ENCODE data around the gene MYO1H.
"Not testable (repeated sequence)": the region's sequence is repeated elsewhere in the genome, so short reads cannot be mapped to it uniquely, and the experiment has no call there.

Gene MYO1H

DNA sequence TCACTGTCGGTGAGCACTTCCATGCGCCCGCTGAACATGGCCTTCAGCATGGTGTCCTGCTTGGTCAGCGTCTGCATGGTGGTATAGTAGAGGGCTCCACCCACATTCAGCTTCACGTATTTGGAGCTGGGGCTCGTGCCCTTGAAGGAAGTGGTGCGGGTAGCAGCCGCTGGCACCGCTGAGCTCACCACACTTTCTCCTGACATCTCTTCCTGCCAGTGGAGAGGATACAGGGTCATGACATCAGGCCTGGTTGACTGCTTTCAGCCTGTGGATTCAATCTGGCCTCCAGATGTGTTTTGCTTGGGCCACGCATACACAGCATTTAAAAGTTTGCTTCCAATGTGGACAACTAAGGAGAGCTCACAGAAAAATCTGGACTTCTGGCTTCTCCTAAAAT, 121.8 kb downstream of the MYO1H start:
- DNase-seq (ENCODE audit: low read depth, low spot score), result no peak
- no peaks in the 10 kb centered on the region for H3K9me3 ChIP-seq (ENCODE audit: low read depth, low read length)
- peaks cover 20% of the 10 kb centered on the region; the same call in 1 of the 2 replicates for H3K36me3 ChIP-seq (ENCODE audit: insufficient read depth, low read length)
- H3K4me3 ChIP-seq, result no peak overlapping the region
- no peak overlapping the region for H3K9ac ChIP-seq (ENCODE audit: insufficient read length)
- no peak overlapping the region for H3K27ac ChIP-seq
- TF ChIP-seq POLR2AphosphoS5 (IDR thresholded peaks at IDR 0.05; ENCODE audit: borderline replicate concordance, low read depth, low read length) (no peak), EZH2 (IDR thresholded peaks at IDR 0.05) (no peak)

DNA sequence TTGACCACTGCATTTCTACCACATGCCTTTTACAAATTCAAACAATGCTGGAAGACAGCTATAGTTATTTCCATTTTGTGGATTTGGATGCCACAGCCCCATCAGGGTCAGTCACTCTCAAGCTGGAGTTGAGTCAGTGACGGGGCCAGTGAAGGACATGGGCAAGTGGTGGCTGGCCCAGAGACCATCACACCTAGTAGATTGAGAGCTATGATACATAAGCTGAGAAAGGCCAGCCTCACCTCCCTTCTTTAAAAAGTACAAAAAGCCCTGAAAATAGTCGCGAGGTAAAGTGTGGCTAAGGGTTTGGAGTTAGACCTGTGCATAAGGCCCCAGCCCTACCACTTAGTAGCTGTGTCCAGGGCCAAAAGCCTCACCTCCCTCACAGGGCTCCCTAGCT, 125.3 kb downstream of the MYO1H start:
- TF ChIP-seq EZH2 (IDR thresholded peaks at IDR 0.05) (no peak), POLR2AphosphoS5 (IDR thresholded peaks at IDR 0.05; ENCODE audit: borderline replicate concordance, low read depth, low read length) (no peak), FOXP2 (optimal IDR thresholded peaks at IDR 0.05; ENCODE audit: control extremely low read depth, extremely low read length, insufficient read depth) (no peak)
- Histone ChIP-seq H3K9ac (ENCODE audit: insufficient read length) (no peak overlapping the region), H3K9me3 (ENCODE audit: low read depth, low read length) (no peaks in the 10 kb centered on the region), H3K36me3 (ENCODE audit: insufficient read depth, low read length) (peaks cover 14% of the 10 kb centered on the region; the same call in 1 of the 2 replicates), H3K27ac (no peak overlapping the region), H3K4me3 (no peak overlapping the region)
- no peak for DNase-seq (ENCODE audit: low read depth, low spot score)

DNA sequence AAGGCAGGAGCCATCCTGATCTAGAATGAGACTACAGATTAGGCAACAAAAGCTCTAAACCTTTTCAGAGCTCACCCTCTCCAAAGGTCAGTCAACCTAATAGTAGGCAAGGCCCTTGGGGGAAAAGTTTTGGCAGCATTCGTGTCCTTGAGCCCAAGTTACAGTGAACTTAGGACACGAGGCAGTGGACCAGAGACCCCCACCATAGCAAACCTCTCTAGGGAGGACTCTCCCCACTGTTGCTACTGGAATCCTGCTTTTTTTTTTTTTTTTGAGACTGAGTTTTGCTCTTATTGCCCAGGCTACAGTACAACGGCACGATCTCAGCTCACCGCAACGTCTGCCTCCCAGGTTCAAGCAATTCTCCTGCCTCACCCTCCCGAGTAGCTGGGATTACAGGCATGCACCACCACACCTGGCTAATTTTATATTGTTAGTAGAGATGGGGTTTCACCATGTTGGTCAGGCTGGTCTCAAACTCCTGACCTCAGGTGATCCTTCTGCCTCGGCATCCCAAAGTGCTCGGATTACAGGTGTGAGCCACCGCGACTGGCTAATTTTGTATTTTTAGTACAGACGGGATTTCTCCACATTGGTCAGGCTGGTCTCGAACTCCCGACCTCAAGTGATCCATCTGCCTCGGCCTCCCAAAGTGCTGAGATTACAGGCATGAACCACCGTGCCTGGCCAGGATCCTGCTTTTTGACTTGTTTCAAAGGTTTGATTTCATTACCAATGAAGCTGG, 126.0 kb downstream of the MYO1H start:
- not testable (repeated sequence) for H3K4me3 ChIP-seq, H3K27ac ChIP-seq

DNA sequence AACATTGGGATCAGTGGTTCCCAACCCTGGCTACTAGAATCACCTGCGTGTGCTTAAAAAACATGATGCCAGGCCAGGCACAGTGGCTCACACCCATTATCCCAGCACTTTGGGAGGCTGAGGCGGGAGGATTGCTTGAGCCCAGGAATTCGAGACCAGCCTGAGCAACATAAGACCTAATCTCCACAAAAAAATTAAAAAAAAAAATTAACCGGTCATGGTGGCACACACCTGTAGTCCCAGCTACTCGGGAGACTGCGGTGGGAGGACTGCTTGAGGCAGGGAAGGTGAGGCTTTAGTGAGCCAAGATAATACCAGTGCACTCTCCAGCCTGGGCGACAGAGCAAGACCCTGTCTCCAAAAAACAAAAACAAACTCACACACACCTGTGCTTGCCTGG, 127.4 kb downstream of the MYO1H start:
- H3K9ac ChIP-seq (ENCODE audit: insufficient read length), result no peak overlapping the region
- no peak for DNase-seq (ENCODE audit: low read depth, low spot score)
- H3K9me3 ChIP-seq (ENCODE audit: low read depth, low read length), result no peaks in the 10 kb centered on the region
- no peak overlapping the region for H3K27ac ChIP-seq
- TF ChIP-seq POLR2AphosphoS5 (IDR thresholded peaks at IDR 0.05; ENCODE audit: borderline replicate concordance, low read depth, low read length), result no peak
- no peak for TF ChIP-seq FOXP2 (optimal IDR thresholded peaks at IDR 0.05; ENCODE audit: control extremely low read depth, extremely low read length, insufficient read depth)
- no peak for TF ChIP-seq EZH2 (IDR thresholded peaks at IDR 0.05)
- H3K4me3 ChIP-seq, result no peak overlapping the region
- H3K36me3 ChIP-seq (ENCODE audit: insufficient read depth, low read length), result no peaks in the 10 kb centered on the region

More for the DNA sequence above, 126.0 kb downstream of the MYO1H start:
- H3K9me3 ChIP-seq (ENCODE audit: low read depth, low read length); H3K9ac ChIP-seq (ENCODE audit: insufficient read length); DNase-seq (ENCODE audit: low read depth, low spot score); H3K36me3 ChIP-seq (ENCODE audit: insufficient read depth, low read length): not testable (repeated sequence)

DNA sequence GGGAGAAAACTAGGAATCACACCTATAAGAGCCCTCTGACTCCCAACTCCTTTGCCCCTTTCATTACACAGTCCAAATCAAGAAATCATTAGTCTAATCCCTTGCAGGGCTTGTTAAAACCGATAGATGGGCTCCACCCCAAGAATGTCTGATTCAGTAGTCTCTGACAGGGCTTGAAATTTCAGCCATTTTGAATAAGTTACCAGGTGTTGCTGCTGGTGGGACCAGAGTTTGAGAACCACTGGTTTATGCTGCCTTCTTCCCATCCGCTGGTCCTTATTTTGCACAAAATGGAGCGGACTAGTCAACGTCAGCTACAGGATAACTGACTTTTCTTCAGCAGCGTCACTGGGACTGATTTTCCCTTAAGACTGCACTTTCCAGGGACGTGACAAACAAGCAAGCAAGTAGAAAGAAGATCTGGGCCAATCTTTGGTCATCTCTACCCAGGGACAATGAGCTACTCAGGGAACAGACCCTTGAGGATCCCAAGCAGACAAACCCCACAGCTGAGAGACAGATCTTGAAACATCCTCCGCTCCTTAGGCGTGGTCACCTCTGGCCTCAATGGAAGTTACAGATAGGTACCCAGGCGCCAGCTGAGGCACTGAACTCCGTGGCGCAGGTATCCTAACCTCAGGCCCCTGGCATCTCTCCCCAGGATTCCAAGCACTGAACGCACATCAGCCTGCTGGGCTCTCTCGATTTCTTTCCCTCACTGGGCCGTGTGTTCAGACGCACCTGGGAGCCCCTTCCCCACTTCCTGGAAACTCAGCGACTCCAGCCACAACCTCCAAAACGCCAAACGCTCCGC, 128.5 kb downstream of the MYO1H start:
- Histone ChIP-seq H3K27ac (no peak overlapping the region), H3K9ac (ENCODE audit: insufficient read length) (peak overlapping the region; percentile 94), H3K36me3 (ENCODE audit: insufficient read depth, low read length) (no peaks in the 10 kb centered on the region), H3K9me3 (ENCODE audit: low read depth, low read length) (no peaks in the 10 kb centered on the region), H3K4me3 (peak overlapping the region; percentile 91)
- TF ChIP-seq POLR2AphosphoS5 (IDR thresholded peaks at IDR 0.05; ENCODE audit: borderline replicate concordance, low read depth, low read length), result no peak
- TF ChIP-seq FOXP2 (optimal IDR thresholded peaks at IDR 0.05; ENCODE audit: control extremely low read depth, extremely low read length, insufficient read depth), result no peak
- no peak for TF ChIP-seq EZH2 (IDR thresholded peaks at IDR 0.05)
- DNase-seq (ENCODE audit: low read depth, low spot score), result no peak

DNA sequence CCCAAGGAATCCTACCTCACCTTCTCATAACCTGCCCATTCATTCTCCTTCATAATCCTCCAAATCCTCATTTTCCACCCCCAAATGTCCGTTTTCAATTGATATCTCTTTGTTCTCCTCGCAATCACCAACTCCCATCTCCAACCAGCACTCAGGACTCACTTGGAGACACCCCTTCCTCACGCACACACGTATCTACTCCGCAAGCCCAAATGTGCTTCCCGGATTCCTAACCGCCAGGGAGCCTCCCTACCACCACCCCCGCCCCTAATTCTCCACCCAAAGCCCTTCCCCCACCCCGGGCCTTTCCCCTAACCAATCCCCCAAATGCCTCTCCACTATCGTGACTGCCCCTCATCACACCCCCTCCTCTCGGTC, 129.1 kb downstream of the MYO1H start:
- Histone ChIP-seq H3K4me3 (peak overlapping the region; percentile 91), H3K27ac (no peak overlapping the region), H3K9me3 (ENCODE audit: low read depth, low read length) (no peaks in the 10 kb centered on the region), H3K9ac (ENCODE audit: insufficient read length) (peak overlapping the region; percentile 94), H3K36me3 (ENCODE audit: insufficient read depth, low read length) (no peaks in the 10 kb centered on the region)
- TF ChIP-seq EZH2 (IDR thresholded peaks at IDR 0.05) (no peak), FOXP2 (optimal IDR thresholded peaks at IDR 0.05; ENCODE audit: control extremely low read depth, extremely low read length, insufficient read depth) (no peak), POLR2AphosphoS5 (IDR thresholded peaks at IDR 0.05; ENCODE audit: borderline replicate concordance, low read depth, low read length) (no peak)
- DNase-seq (ENCODE audit: low read depth, low spot score), result no peak

DNA sequence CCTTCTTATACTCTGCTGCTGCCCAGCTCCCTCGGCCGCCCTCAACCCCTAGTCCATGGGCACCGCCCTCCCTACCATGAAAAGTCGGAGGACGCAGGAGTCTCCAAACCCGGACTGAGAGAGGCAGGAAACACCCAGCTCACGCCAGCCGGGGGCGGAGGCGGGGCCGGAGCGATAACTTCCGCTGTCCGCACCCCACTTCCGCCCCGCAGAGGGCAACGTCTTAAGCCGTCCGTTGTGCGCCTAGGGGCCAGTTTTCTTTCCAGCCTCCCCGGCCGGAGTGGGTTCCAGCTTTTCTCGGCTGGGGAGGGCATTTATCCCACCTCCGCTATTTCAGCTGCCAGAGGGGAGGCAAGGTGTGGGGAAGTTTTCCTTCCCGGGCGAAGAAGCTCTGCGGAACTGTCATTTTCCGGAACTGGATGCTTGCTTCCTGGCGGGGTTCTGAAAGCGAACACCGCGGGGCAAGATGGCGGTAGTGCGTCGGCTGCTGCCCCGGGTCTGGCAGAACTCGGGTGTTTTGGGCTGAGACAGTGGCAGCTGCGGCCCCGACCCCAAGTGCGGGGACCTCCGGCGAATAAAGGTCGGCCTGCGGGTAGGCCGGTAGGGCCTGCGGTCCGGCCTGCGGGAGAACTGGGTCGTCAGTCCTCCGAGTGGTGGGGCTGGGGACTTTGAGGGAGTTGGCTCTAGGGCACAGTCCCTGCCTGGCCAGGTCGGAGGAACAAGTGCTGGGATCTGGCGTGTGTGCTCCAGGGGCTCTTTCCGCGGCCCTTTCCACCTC, 129.7 kb downstream of the MYO1H start, which contains the start of the genes KCTD10 and UBE3B:
Gene KCTD10 (minus strand): TSS at position 116 of the 778 bp plus-strand sequence. CDS start 38 bp downstream, at position 78.
Gene UBE3B (plus strand): TSS at position 450 of the 778 bp plus-strand sequence. CDS start 5,918 bp downstream, outside the sequence.
- H3K27ac ChIP-seq, result peak within 1 kb of the TSS; percentile 94
- no peaks in the 10 kb centered on the region for H3K36me3 ChIP-seq (ENCODE audit: insufficient read depth, low read length)
- TF ChIP-seq POLR2AphosphoS5 (IDR thresholded peaks at IDR 0.05; ENCODE audit: borderline replicate concordance, low read depth, low read length) (peak; percentile 85), EZH2 (IDR thresholded peaks at IDR 0.05) (no peak)
- H3K9me3 ChIP-seq (ENCODE audit: low read depth, low read length), result no peaks in the 10 kb centered on the region
- H3K4me3 ChIP-seq, result peak within 1 kb of the TSS; percentile 91
- H3K9ac ChIP-seq (ENCODE audit: insufficient read length), result peak within 1 kb of the TSS; percentile 94
- peak; percentile 64 for DNase-seq (ENCODE audit: low read depth, low spot score)

DNA sequence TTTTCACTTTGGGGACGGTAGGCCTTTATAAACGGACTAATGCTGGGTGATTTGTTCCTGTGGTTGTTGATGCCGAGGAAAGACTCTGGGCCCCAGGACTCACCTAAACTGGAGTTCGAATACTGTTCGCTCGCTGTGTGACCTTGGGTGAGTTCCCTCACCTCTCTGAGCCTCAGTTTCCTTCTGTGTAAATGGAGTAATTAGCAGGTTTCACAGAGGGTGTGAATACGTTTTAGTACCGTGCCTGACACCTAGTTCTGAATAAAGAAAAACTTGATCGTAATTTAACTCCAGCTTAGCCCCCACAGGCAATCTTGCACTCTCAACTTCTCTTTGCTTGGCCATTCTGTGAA, 130.2 kb downstream of the MYO1H start:
- Histone ChIP-seq H3K4me3 (peak overlapping the region; percentile 91), H3K9me3 (ENCODE audit: low read depth, low read length) (no peaks in the 10 kb centered on the region), H3K36me3 (ENCODE audit: insufficient read depth, low read length) (no peaks in the 10 kb centered on the region), H3K9ac (ENCODE audit: insufficient read length) (peak overlapping the region; percentile 94), H3K27ac (no peak overlapping the region)
- TF ChIP-seq FOXP2 (optimal IDR thresholded peaks at IDR 0.05; ENCODE audit: control extremely low read depth, extremely low read length, insufficient read depth) (no peak), EZH2 (IDR thresholded peaks at IDR 0.05) (no peak), POLR2AphosphoS5 (IDR thresholded peaks at IDR 0.05; ENCODE audit: borderline replicate concordance, low read depth, low read length) (no peak)
- DNase-seq (ENCODE audit: low read depth, low spot score), result no peak

Measured in SK-N-MC (cell line).